ENCODE data around the gene SP140L.
A peak's percentile ranks its signal among the peaks of the same experiment; 100 is the strongest.

SP140L gene

GRCh38 chr2:230425377-230425776 lies 98.4 kb downstream of the SP140L start:
- H2BK15ac ChIP-seq (ENCODE audit: low read depth, poor library complexity, severe bottlenecking): no peak overlapping the region
- no peak overlapping the region for H3K4ac ChIP-seq (ENCODE audit: low read depth in 1 of 2, low read length in 2 of 2)
- H3K27ac ChIP-seq (ENCODE audit: low read length, poor library complexity, severe bottlenecking): no peak overlapping the region
- H3K9me3 ChIP-seq (ENCODE audit: control insufficient read depth, low read length): peaks cover 18% of the 10 kb centered on the region
- no peak overlapping the region for H2AFZ ChIP-seq (ENCODE audit: low read depth, low read length)
- no peak overlapping the region for H2AK5ac ChIP-seq (ENCODE audit: low read length, severe bottlenecking)
- H3K9ac ChIP-seq (ENCODE audit: low read length): no peak overlapping the region
- H2BK5ac ChIP-seq (ENCODE audit: low read depth, low read length, poor library complexity, severe bottlenecking): no peak overlapping the region
- H3K4me3 ChIP-seq (ENCODE audit: insufficient read depth in 1 of 2, low read depth in 1 of 2, low read length in 2 of 2): no peak overlapping the region
- H3K27me3 ChIP-seq (ENCODE audit: control insufficient read depth in 1 of 2, insufficient read depth in 1 of 2, low read length in 2 of 2): no peaks in the 10 kb centered on the region
- H3K36me3 ChIP-seq (ENCODE audit: control insufficient read depth in 1 of 2, insufficient read depth in 2 of 2, low read depth in 1 of 2, low read length in 2 of 2): peaks cover 9 to 66% of the 10 kb centered on the region in 2 experiments
- H4K91ac ChIP-seq (ENCODE audit: low read length): no peak overlapping the region
- WGBS: no CpG with 5 or more reads among the region's 1 CpG
- no peak overlapping the region for H3K14ac ChIP-seq (ENCODE audit: low read length in 2 of 2)
- H3K23ac ChIP-seq (ENCODE audit: low read length in 2 of 2): no peak overlapping the region
- no peak overlapping the region for H4K8ac ChIP-seq (ENCODE audit: low read length)
- H3K4me1 ChIP-seq (ENCODE audit: control insufficient read depth, insufficient read depth, low read depth, low read length): peaks cover under 1% of the 10 kb centered on the region
- H2BK120ac ChIP-seq (ENCODE audit: low read depth, low read length): no peak overlapping the region
- no peak for DNase-seq
- H2BK12ac ChIP-seq (ENCODE audit: low read length in 2 of 2): no peak overlapping the region
- H3K79me1 ChIP-seq (replicated peaks; ENCODE audit: low read length, poor library complexity, severe bottlenecking): peaks cover 11% of the 10 kb centered on the region
- no peak overlapping the region for H3K18ac ChIP-seq (ENCODE audit: low read depth in 1 of 2, low read length in 2 of 2)
- H3K4me2 ChIP-seq (ENCODE audit: low read length, poor library complexity, severe bottlenecking): no peak overlapping the region

DNA sequence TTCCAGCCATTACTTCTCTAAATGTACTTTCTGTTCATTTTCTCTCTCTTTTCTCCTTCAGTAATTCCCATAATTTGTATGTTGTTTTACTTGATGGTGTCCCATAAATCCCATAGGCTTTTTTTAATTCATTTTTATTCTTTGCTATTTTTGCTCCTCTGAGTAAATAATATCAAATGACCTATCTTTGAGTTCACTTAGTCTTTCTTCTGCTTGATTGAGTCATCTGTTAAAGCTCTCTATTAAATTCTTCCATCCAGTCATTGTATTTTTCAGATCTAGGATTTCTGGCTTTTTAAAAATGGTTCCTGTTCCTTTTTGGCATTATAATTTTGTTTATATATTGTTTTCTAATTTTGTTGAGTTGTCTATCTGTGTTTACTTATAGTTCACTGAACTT lies 102.5 kb downstream of the SP140L start:
- H3K79me1 ChIP-seq (replicated peaks; ENCODE audit: low read length, poor library complexity, severe bottlenecking): peaks cover 16% of the 10 kb centered on the region
- no peak overlapping the region for H3K18ac ChIP-seq (ENCODE audit: low read depth in 1 of 2, low read length in 2 of 2)
- H2BK15ac ChIP-seq (ENCODE audit: low read depth, poor library complexity, severe bottlenecking): no peak overlapping the region
- H3K36me3 ChIP-seq (ENCODE audit: control insufficient read depth in 1 of 2, insufficient read depth in 2 of 2, low read depth in 1 of 2, low read length in 2 of 2): peaks cover 18 to 67% of the 10 kb centered on the region in 2 experiments
- no peak overlapping the region for H2AFZ ChIP-seq (ENCODE audit: low read depth, low read length)
- H3K4ac ChIP-seq (ENCODE audit: low read depth in 1 of 2, low read length in 2 of 2): no peak overlapping the region
- no peak overlapping the region for H3K27ac ChIP-seq (ENCODE audit: low read length, poor library complexity, severe bottlenecking)
- peaks cover 27% of the 10 kb centered on the region for H3K9me3 ChIP-seq (ENCODE audit: control insufficient read depth, low read length)
- no peak overlapping the region for H2BK5ac ChIP-seq (ENCODE audit: low read depth, low read length, poor library complexity, severe bottlenecking)
- no peak overlapping the region for H3K14ac ChIP-seq (ENCODE audit: low read length in 2 of 2)
- no peak overlapping the region for H4K8ac ChIP-seq (ENCODE audit: low read length)
- no peak for DNase-seq
- no peak overlapping the region for H3K9ac ChIP-seq (ENCODE audit: low read length)
- H3K27me3 ChIP-seq (ENCODE audit: control insufficient read depth in 1 of 2, insufficient read depth in 1 of 2, low read length in 2 of 2): no peaks in the 10 kb centered on the region
- no peak overlapping the region for H2BK12ac ChIP-seq (ENCODE audit: low read length in 2 of 2)
- H3K23ac ChIP-seq (ENCODE audit: low read length in 2 of 2): no peak overlapping the region
- H4K91ac ChIP-seq (ENCODE audit: low read length): no peak overlapping the region
- H2AK5ac ChIP-seq (ENCODE audit: low read length, severe bottlenecking): no peak overlapping the region
- H2BK120ac ChIP-seq (ENCODE audit: low read depth, low read length): no peak overlapping the region
- H3K4me1 ChIP-seq (ENCODE audit: control insufficient read depth, insufficient read depth, low read depth, low read length): peaks cover 4% of the 10 kb centered on the region
- H3K4me2 ChIP-seq (ENCODE audit: low read length, poor library complexity, severe bottlenecking): no peak overlapping the region
- H3K4me3 ChIP-seq (ENCODE audit: insufficient read depth in 1 of 2, low read depth in 1 of 2, low read length in 2 of 2): no peak overlapping the region

DNA sequence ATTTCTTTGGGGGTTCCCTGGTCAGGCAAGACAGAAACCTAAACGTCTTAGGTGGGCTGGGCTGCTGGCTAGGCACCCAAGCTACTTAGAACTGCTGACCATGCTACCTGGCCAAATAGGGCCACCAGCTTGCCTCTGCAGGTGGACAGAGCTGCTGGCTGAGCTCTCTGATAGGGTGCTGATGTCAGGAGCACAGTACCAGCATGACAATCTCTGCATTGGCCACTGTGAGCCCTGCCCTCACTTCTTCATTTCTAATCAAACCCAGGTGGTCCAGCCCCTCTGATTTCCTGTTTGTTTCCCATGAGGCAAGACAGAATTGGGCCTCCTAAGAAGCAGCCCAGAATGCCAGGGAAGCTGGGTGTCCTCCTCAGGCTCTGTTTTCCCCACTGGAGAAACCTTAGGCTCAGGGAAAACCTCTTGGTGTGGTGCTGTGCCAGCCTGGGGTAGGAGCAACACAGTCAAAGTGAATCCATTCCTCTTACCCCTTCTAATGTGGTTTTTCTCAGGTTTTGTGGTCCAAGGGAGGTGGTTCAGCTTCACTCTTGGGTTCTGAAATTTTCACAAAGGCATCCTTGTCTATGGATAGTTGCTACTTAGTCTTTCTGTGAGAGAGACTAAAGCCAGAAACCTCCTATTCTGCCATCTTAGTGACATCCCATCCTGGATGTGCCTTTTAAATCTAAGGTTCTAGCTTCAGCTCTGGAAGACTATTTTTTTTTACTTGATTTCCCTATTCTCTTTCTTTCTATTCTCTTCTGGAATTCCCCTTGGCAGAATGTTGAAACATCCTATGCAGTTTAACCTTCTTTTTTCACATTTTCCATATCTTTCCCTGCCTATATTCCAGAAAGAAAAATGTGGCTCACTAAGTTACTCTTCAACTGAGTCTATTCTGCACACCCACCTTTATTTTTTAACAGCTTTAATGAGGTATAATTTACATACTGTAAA lies 104.2 kb downstream of the SP140L start:
- Histone ChIP-seq H2AK5ac (ENCODE audit: low read length, severe bottlenecking) (no peak overlapping the region), H3K36me3 (ENCODE audit: control insufficient read depth in 1 of 2, insufficient read depth in 2 of 2, low read depth in 1 of 2, low read length in 2 of 2) (peaks cover 18 to 73% of the 10 kb centered on the region in 2 experiments), H3K4me2 (ENCODE audit: low read length, poor library complexity, severe bottlenecking) (no peak overlapping the region), H3K79me1 (replicated peaks; ENCODE audit: low read length, poor library complexity, severe bottlenecking) (peaks cover 17% of the 10 kb centered on the region), H2BK5ac (ENCODE audit: low read depth, low read length, poor library complexity, severe bottlenecking) (no peak overlapping the region), H3K9ac (ENCODE audit: low read length) (no peak overlapping the region), H3K23ac (ENCODE audit: low read length in 2 of 2) (no peak overlapping the region), H4K91ac (ENCODE audit: low read length) (no peak overlapping the region), H3K27ac (ENCODE audit: low read length, poor library complexity, severe bottlenecking) (no peak overlapping the region), H3K4ac (ENCODE audit: low read depth in 1 of 2, low read length in 2 of 2) (no peak overlapping the region), H3K27me3 (ENCODE audit: control insufficient read depth in 1 of 2, insufficient read depth in 1 of 2, low read length in 2 of 2) (no peaks in the 10 kb centered on the region), H3K9me3 (ENCODE audit: control insufficient read depth, low read length) (peaks cover 30% of the 10 kb centered on the region), H2BK12ac (ENCODE audit: low read length in 2 of 2) (no peak overlapping the region), H3K18ac (ENCODE audit: low read depth in 1 of 2, low read length in 2 of 2) (peak overlapping the region in 1 of 2 experiments; percentile 37), H2AFZ (ENCODE audit: low read depth, low read length) (no peak overlapping the region), H2BK120ac (ENCODE audit: low read depth, low read length) (no peak overlapping the region), H4K8ac (ENCODE audit: low read length) (no peak overlapping the region), H3K4me3 (ENCODE audit: insufficient read depth in 1 of 2, low read depth in 1 of 2, low read length in 2 of 2) (no peak overlapping the region), H3K4me1 (ENCODE audit: control insufficient read depth, insufficient read depth, low read depth, low read length) (peaks cover 4% of the 10 kb centered on the region), H3K14ac (ENCODE audit: low read length in 2 of 2) (no peak overlapping the region), H2BK15ac (ENCODE audit: low read depth, poor library complexity, severe bottlenecking) (peak overlapping the region; percentile 36)
- DNase-seq: no peak
- WGBS: 97% methylated on average over 1 of the region's 1 CpG

DNA sequence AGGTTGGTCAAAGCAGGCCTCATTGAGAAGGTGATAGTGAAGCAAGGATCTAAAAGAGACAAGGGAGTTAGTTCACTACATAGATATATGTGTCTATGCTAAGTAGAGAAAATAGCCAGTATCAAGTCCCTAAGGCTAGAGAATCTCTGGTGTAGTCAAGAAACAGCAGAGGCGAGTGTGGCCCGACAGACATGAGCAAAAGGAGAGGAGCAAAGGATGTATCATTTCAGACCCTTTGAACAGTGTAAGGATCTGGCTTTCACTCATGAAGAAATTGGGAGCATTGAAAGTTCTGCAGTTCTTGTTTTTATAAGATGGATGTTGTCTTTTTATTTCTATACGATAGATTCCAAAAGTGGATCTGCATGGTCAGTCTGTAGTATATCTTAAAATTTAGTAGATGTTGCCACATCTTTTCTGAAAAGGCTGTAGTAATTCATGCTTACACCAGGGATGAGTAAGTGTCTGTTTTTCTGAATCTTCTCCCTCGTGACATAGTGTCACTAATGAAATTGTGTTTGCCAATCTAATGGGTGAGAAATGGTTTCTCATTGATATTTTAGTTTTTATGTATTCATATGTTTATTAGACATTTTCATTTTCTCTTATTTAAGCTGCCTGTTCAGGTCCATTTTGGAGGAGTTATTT lies 107.8 kb downstream of the SP140L start:
- WGBS: 75% methylated on average over 4 of the region's 4 CpGs
- no peak overlapping the region for H3K4me2 ChIP-seq (ENCODE audit: low read length, poor library complexity, severe bottlenecking)

More for the DNA sequence above, 107.8 kb downstream of the SP140L start:
- Histone ChIP-seq H3K23ac (ENCODE audit: low read length in 2 of 2) (no peak overlapping the region), H2AK5ac (ENCODE audit: low read length, severe bottlenecking) (no peak overlapping the region), H4K91ac (ENCODE audit: low read length) (no peak overlapping the region), H3K4me1 (ENCODE audit: control insufficient read depth, insufficient read depth, low read depth, low read length) (peaks cover 4% of the 10 kb centered on the region), H2BK120ac (ENCODE audit: low read depth, low read length) (no peak overlapping the region), H2BK12ac (ENCODE audit: low read length in 2 of 2) (no peak overlapping the region), H3K14ac (ENCODE audit: low read length in 2 of 2) (no peak overlapping the region), H3K36me3 (ENCODE audit: control insufficient read depth in 1 of 2, insufficient read depth in 2 of 2, low read depth in 1 of 2, low read length in 2 of 2) (peaks cover 14 to 70% of the 10 kb centered on the region in 2 experiments), H3K9me3 (ENCODE audit: control insufficient read depth, low read length) (peaks cover 23% of the 10 kb centered on the region), H2BK15ac (ENCODE audit: low read depth, poor library complexity, severe bottlenecking) (no peak overlapping the region), H3K79me1 (replicated peaks; ENCODE audit: low read length, poor library complexity, severe bottlenecking) (peaks cover 14% of the 10 kb centered on the region), H4K8ac (ENCODE audit: low read length) (no peak overlapping the region), H2BK5ac (ENCODE audit: low read depth, low read length, poor library complexity, severe bottlenecking) (no peak overlapping the region), H3K27me3 (ENCODE audit: control insufficient read depth in 1 of 2, insufficient read depth in 1 of 2, low read length in 2 of 2) (no peaks in the 10 kb centered on the region), H3K27ac (ENCODE audit: low read length, poor library complexity, severe bottlenecking) (no peak overlapping the region), H2AFZ (ENCODE audit: low read depth, low read length) (no peak overlapping the region), H3K18ac (ENCODE audit: low read depth in 1 of 2, low read length in 2 of 2) (no peak overlapping the region), H3K4ac (ENCODE audit: low read depth in 1 of 2, low read length in 2 of 2) (no peak overlapping the region), H3K4me3 (ENCODE audit: insufficient read depth in 1 of 2, low read depth in 1 of 2, low read length in 2 of 2) (no peak overlapping the region), H3K9ac (ENCODE audit: low read length) (peak overlapping the region; percentile 51)
- peak; percentile 13 for DNase-seq
